Upper lobe of left lung (tissue), 4 donors: ENCODE results near the gene PTGDR.

Source experiments
- EP300 ChIP-seq, 4 donors: sonication (generic); formaldehyde crosslinking; IDR thresholded peaks; one replicate each; pipeline ENCODE4 v1.5.1; 2017; ENCODE audit warnings: antibody characterized with exemption in 4 of 4, control low read depth in 2 of 4
- POLR2A ChIP-seq, 4 donors: fragments of 450-650 bp; IDR thresholded peaks; one replicate each; pipeline ENCODE4 v1.5.1; 2016 to 2017; ENCODE audit warnings: antibody characterized with exemption in 4 of 4, mild to moderate bottlenecking in 2 of 4
- POLR2AphosphoS5 ChIP-seq, 2 donors: sonication (generic); formaldehyde crosslinking; IDR thresholded peaks; one replicate each; pipeline ENCODE4 v1.5.1; 2017; ENCODE audit warnings: antibody characterized with exemption in 2 of 2
- TF ChIP-seq, protein P1 (sequence below), 6 experiments: fragments of 450-650 bp in 4 of 6; fragments of 200-600 bp in 2 of 6; sonication (generic) in 2 of 6; IDR thresholded peaks; one replicate each; pipeline ENCODE4 v1.5.1; 2016 to 2019; ENCODE audit warnings: antibody characterized with exemption in 6 of 6

DNA sequence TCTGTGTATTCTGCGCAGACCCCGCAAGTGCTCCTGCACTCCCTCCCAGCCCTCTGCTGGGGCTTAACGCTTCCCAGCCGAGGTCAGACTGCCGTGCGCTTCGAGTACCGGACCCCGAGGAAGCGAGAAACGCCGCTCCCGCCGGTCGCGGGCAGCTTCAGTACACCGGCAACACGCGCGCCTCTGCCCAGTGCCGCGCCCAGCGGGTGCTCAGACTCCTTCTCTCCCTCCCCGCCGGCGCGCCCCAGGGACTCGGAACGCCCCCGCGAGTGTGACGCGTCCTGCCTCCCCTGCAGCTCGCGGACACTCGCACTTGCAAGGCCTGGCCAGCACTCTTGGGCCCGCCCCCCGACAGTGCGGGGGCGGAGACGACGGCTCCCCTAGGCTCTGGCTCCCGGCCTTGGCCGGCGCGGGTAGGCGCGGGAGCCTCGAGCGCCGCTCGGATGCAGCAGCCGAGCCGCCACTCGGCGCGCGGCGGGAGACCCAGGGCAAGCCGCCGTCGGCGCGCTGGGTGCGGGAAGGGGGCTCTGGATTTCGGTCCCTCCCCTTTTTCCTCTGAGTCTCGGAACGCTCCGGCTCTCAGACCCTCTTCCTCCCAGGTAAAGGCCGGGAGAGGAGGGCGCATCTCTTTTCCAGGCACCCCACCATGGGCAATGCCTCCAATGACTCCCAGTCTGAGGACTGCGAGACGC is 46.6 kb downstream of the PTGDR start, which contains the start of gene PTGER2:
- TF ChIP-seq, protein P1, sequence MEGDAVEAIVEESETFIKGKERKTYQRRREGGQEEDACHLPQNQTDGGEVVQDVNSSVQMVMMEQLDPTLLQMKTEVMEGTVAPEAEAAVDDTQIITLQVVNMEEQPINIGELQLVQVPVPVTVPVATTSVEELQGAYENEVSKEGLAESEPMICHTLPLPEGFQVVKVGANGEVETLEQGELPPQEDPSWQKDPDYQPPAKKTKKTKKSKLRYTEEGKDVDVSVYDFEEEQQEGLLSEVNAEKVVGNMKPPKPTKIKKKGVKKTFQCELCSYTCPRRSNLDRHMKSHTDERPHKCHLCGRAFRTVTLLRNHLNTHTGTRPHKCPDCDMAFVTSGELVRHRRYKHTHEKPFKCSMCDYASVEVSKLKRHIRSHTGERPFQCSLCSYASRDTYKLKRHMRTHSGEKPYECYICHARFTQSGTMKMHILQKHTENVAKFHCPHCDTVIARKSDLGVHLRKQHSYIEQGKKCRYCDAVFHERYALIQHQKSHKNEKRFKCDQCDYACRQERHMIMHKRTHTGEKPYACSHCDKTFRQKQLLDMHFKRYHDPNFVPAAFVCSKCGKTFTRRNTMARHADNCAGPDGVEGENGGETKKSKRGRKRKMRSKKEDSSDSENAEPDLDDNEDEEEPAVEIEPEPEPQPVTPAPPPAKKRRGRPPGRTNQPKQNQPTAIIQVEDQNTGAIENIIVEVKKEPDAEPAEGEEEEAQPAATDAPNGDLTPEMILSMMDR (IDR thresholded peaks at IDR 0.05), result peak in 1 of 6 experiments; percentile 8
- peak; percentile 70 to 74 for TF ChIP-seq POLR2AphosphoS5 (IDR thresholded peaks at IDR 0.05)
- peak in 3 of 4 donors; percentile 62 to 92 (median 62) for TF ChIP-seq POLR2A (IDR thresholded peaks at IDR 0.05)
- no peak for TF ChIP-seq EP300 (IDR thresholded peaks at IDR 0.05)
